HepG2 (cell line): ENCODE data around the gene SLU7. TPM values are rescaled to one million over a fixed set of nuclear protein-coding genes. Genes with fewer than 3 reads are reported as not detected.
A peak's percentile ranks its signal among the peaks of the same experiment; 100 is the strongest.

Experiments
- CBX2 ChIP-seq, 2 experiments: fragments of 200-600 bp in 1 of 2; sonication (generic); formaldehyde crosslinking in 1 of 2; IDR thresholded peaks; 2 replicates each; pipeline versions ENCODE4 v1.7.0 to v1.8.1; 2018 to 2022; ENCODE audit warnings: low read depth in 2 of 2, low read length in 1 of 2, mild to moderate bottlenecking in 1 of 2, missing genetic modification reagents in 1 of 2
- FLYWCH1 ChIP-seq: sonication (generic); formaldehyde crosslinking; IDR thresholded peaks from 2 replicates; pipeline ENCODE4 v1.8.1; 2023; ENCODE audit warnings: mild to moderate bottlenecking, missing genetic modification reagents
- IRF9 ChIP-seq: sonication (generic); formaldehyde crosslinking; IDR thresholded peaks from 2 replicates; pipeline ENCODE4 v1.8.0; 2022; ENCODE audit warnings: missing genetic modification reagents, mild to moderate bottlenecking, borderline replicate concordance
- KDM1A ChIP-seq: IDR thresholded peaks from 2 replicates; pipeline ENCODE4 v1.6.1; 2016; ENCODE audit warnings: missing compliant biosample characterization
- KLF6 ChIP-seq: IDR thresholded peaks from 2 replicates; pipeline ENCODE4 v1.8.0; 2016; ENCODE audit warnings: missing biosample characterization, missing genetic modification reagents
- PBX3 ChIP-seq: sonication (generic); formaldehyde crosslinking; IDR thresholded peaks from 2 replicates; pipeline ENCODE4 v1.8.1; 2023; ENCODE audit warnings: missing genetic modification reagents, inconsistent platforms, borderline replicate concordance
- RXRA ChIP-seq: sonication (generic); formaldehyde crosslinking; IDR thresholded peaks from 2 replicates; pipeline ENCODE4 v1.5.1; 2020; ENCODE audit warnings: missing genetic modification reagents
- SKIL ChIP-seq: sonication (generic); formaldehyde crosslinking; IDR thresholded peaks from 2 replicates; pipeline ENCODE4 v1.8.0; 2022; ENCODE audit warnings: missing genetic modification reagents, mild to moderate bottlenecking, moderate library complexity, borderline replicate concordance
- SMAD9 ChIP-seq: sonication (generic); formaldehyde crosslinking; IDR thresholded peaks from 2 replicates; pipeline ENCODE4 v1.5.1; 2020; ENCODE audit warnings: mild to moderate bottlenecking, missing genetic modification reagents
- SP4 ChIP-seq: sonication (generic); formaldehyde crosslinking; IDR thresholded peaks from 2 replicates; pipeline ENCODE4 v1.8.1; 2023; ENCODE audit warnings: mild to moderate bottlenecking, missing genetic modification reagents
- SP5 ChIP-seq: IDR thresholded peaks from 2 replicates; pipeline ENCODE4 v1.6.1; 2016; ENCODE audit warnings: low read depth, borderline replicate concordance
- SRY ChIP-seq: sonication (generic); formaldehyde crosslinking; IDR thresholded peaks from 2 replicates; pipeline ENCODE4 v1.8.0; 2022; ENCODE audit warnings: mild to moderate bottlenecking, missing genetic modification reagents
- SYNCRIP ChIP-seq: fragments of 200-400 bp; formaldehyde crosslinking; IDR thresholded peaks from 2 replicates; pipeline ENCODE4 v1.6.1; 2018; ENCODE audit warnings: mild to moderate bottlenecking, low read depth, low read length; ENCODE audit not compliant: insufficient read depth
- THAP7 ChIP-seq: sonication (generic); formaldehyde crosslinking; IDR thresholded peaks from 2 replicates; pipeline ENCODE4 v1.8.1; 2023; ENCODE audit warnings: mild to moderate bottlenecking, missing genetic modification reagents
- YEATS4 ChIP-seq: sonication (generic); formaldehyde crosslinking; IDR thresholded peaks from 2 replicates; pipeline ENCODE4 v1.4.0; 2020; ENCODE audit warnings: missing genetic modification reagents, borderline replicate concordance
- ZBTB46 ChIP-seq: sonication (generic); formaldehyde crosslinking; IDR thresholded peaks from 2 replicates; pipeline ENCODE4 v1.4.0; 2020; ENCODE audit warnings: mild to moderate bottlenecking, missing genetic modification reagents, borderline replicate concordance
- ZFP36L2 ChIP-seq: sonication (generic); formaldehyde crosslinking; IDR thresholded peaks from 2 replicates; pipeline ENCODE4 v1.4.0; 2020; ENCODE audit warnings: missing genetic modification reagents
- ZNF44 ChIP-seq: sonication (generic); formaldehyde crosslinking; IDR thresholded peaks from 2 replicates; pipeline ENCODE4 v1.5.1; 2020; ENCODE audit warnings: mild to moderate bottlenecking, missing genetic modification reagents
- ZNF672 ChIP-seq: sonication (generic); formaldehyde crosslinking; IDR thresholded peaks from 2 replicates; pipeline ENCODE4 v1.8.1; 2022; ENCODE audit warnings: missing genetic modification reagents
- polyA plus RNA-seq, 8 experiments: library from polyadenylated mRNA; depleted of rRNA in 3 of 8; stranded (reverse) in 7 of 8; unstranded in 1 of 8; fragments of >200 nt; fragmentation: Illumina TruSeq in 4 of 8; extraction: Trizol in 4 of 8; gene quantifications; 2 replicates each; pipeline versions ENCODE4 v1.2.1 to v1.2.3, GENCODE V29; 2011 to 2016; ENCODE audit warnings: low read depth in 4 of 8, missing spikeins in 1 of 8, mixed read lengths in 1 of 8; ENCODE audit not compliant: insufficient read depth in 1 of 8
- total RNA-seq, 5 experiments: library from RNA; depleted of rRNA; stranded (reverse); fragments of >200 nt; fragmentation: Illumina TruSeq; extraction: Trizol; gene quantifications; 2 replicates each; pipeline ENCODE4 v1.2.3, GENCODE V29; 2016; ENCODE audit warnings: low read depth in 1 of 5

Gene SLU7
- total and polyA plus RNA-seq, 2 of the 13 experiments (the other 11 are each of a cell fraction or from before 2014, with no cell fraction given) = 24.0 to 39.2 TPM

GRCh38 chr5:160399402-160400353, 19.2 kb downstream of the SLU7 start, which contains the start of gene FAM200C (continued):
- TF ChIP-seq ZFP36L2 = no peak
- TF ChIP-seq RXRA (CRISPR knock-in tag) = peak; percentile 61; the same call in 1 of the 2 replicates
- no peak for TF ChIP-seq SKIL (CRISPR knock-in tag)
- no peak for TF ChIP-seq ZNF672 (CRISPR knock-in tag)
- no peak for TF ChIP-seq ZBTB46 (CRISPR knock-in tag)
- TF ChIP-seq SMAD9 (CRISPR knock-in tag) = no peak
- peak; percentile 71 for TF ChIP-seq KLF6
- 0 out of 2 replicates have a peak, but pooled peaks have one; percentile 29 for TF ChIP-seq IRF9 (CRISPR knock-in tag)
- TF ChIP-seq SRY (CRISPR knock-in tag) = peak; percentile 88; the same call in 1 of the 2 replicates
- no peak for TF ChIP-seq SP5 (CRISPR knock-in tag)
- TF ChIP-seq KDM1A = no peak
- TF ChIP-seq FLYWCH1 (CRISPR knock-in tag) = no peak
- no peak for TF ChIP-seq PBX3 (CRISPR knock-in tag)
- TF ChIP-seq SP4 (CRISPR knock-in tag) = no peak; the same call in 1 of the 2 replicates
- TF ChIP-seq YEATS4 (CRISPR knock-in tag) = peak; percentile 74; the same call in 1 of the 2 replicates
- TF ChIP-seq SYNCRIP = no peak
- TF ChIP-seq ZNF44 (CRISPR knock-in tag) = no peak
- TF ChIP-seq CBX2 (IDR thresholded peaks at IDR 0.05; ENCODE audit: low read depth, low read length) = no peak
- TF ChIP-seq CBX2 (CRISPR knock-in tag; IDR thresholded peaks at IDR 0.05; ENCODE audit: low read depth) = no peak
- TF ChIP-seq THAP7 = peak; percentile 75; the same call in 1 of the 2 replicates
- TF ChIP-seq, all 625 proteins: peak for 189
